HL-60 (cell line): Measurements from ENCODE around the gene FAT4.

ENCODE experiments used
- CTCF ChIP-seq: IDR thresholded peaks from one replicate; pipeline ENCODE4 v1.5.1; 2011; ENCODE audit warnings: low read length, control low read depth, inconsistent platforms; ENCODE audit not compliant: insufficient read depth
- GABPA ChIP-seq: IDR thresholded peaks from 2 replicates; pipeline ENCODE4 v1.6.1; 2012; ENCODE audit warnings: low read depth
- SPI1 ChIP-seq: IDR thresholded peaks from 2 replicates; pipeline ENCODE4 v1.6.1; 2012; ENCODE audit warnings: low read depth, mild to moderate bottlenecking, borderline replicate concordance

- TF ChIP-seq SPI1 (no peak), CTCF (no peak), GABPA (no peak)
Observed at GRCh38 chr4:125325733-125326132, 11.0 kb downstream of the FAT4 start.
